ENCODE data around the gene KIAA1217. TPM values are rescaled to one million over a fixed set of nuclear protein-coding genes. Genes with fewer than 3 reads are reported as not detected.
A peak's percentile ranks its signal among the peaks of the same experiment; 100 is the strongest.
"Not testable (repeated sequence)": the region's sequence is repeated elsewhere in the genome, so short reads cannot be mapped to it uniquely, and the experiment has no call there.

The KIAA1217 gene
- total and polyA plus RNA-seq, 2 experiments from 2014 or later = 13.3 to 23.1 TPM

- H3K9me3 ChIP-seq (ENCODE audit: low read depth) = no peaks in the 10 kb centered on the region
- no peak for TF ChIP-seq CTCF (IDR thresholded peaks at IDR 0.05; ENCODE audit: low read depth, low read length)
- peak overlapping the region; percentile 75 for H3K27ac ChIP-seq
- no peak overlapping the region for H3K4me3 ChIP-seq
- no peaks in the 10 kb centered on the region for H3K27me3 ChIP-seq
- H3K4me1 ChIP-seq (ENCODE audit: low read depth) = peaks cover 31% of the 10 kb centered on the region
- no peaks in the 10 kb centered on the region for H3K36me3 ChIP-seq
- DNase-seq (ENCODE audit: low read depth in 1 of 2, low spot score in 1 of 2) = no peak
Measured at GRCh38 chr10:24344695-24345463, 135.9 kb downstream of the KIAA1217 start.

GRCh38 chr10:24346877-24347519 is 138.1 kb downstream of the KIAA1217 start:
- no peak for DNase-seq (ENCODE audit: low read depth in 1 of 2, low spot score in 1 of 2)
- no peak for TF ChIP-seq CTCF (IDR thresholded peaks at IDR 0.05; ENCODE audit: low read depth, low read length)
- Histone ChIP-seq H3K27ac (peak overlapping the region; percentile 40), H3K36me3 (no peaks in the 10 kb centered on the region), H3K9me3 (ENCODE audit: low read depth) (no peaks in the 10 kb centered on the region), H3K4me1 (ENCODE audit: low read depth) (peaks cover 31% of the 10 kb centered on the region), H3K4me3 (no peak overlapping the region), H3K27me3 (no peaks in the 10 kb centered on the region)

- peaks cover 20% of the 10 kb centered on the region for H3K4me1 ChIP-seq (ENCODE audit: low read depth)
- no peaks in the 10 kb centered on the region for H3K36me3 ChIP-seq
- no peaks in the 10 kb centered on the region for H3K27me3 ChIP-seq
- no peaks in the 10 kb centered on the region for H3K9me3 ChIP-seq (ENCODE audit: low read depth)
- H3K27ac ChIP-seq = no peak overlapping the region
- DNase-seq (ENCODE audit: low read depth in 1 of 2, low spot score in 1 of 2) = peak in 1 of 2 donors; percentile 41
- no peak overlapping the region for H3K4me3 ChIP-seq
- TF ChIP-seq CTCF (IDR thresholded peaks at IDR 0.05; ENCODE audit: low read depth, low read length) = no peak
Measured at GRCh38 chr10:24349379-24350001, 140.6 kb downstream of the KIAA1217 start.

- Histone ChIP-seq H3K36me3 (no peaks in the 10 kb centered on the region), H3K4me1 (ENCODE audit: low read depth) (peaks cover 17% of the 10 kb centered on the region), H3K27me3 (no peaks in the 10 kb centered on the region), H3K9me3 (ENCODE audit: low read depth) (no peaks in the 10 kb centered on the region), H3K4me3 (no peak overlapping the region), H3K27ac (no peak overlapping the region)
- DNase-seq (ENCODE audit: low read depth in 1 of 2, low spot score in 1 of 2) = peak in 1 of 2 donors; percentile 64
- no peak for TF ChIP-seq CTCF (IDR thresholded peaks at IDR 0.05; ENCODE audit: low read depth, low read length)
Measured at GRCh38 chr10:24350070-24350921, 141.4 kb downstream of the KIAA1217 start.

GRCh38 chr10:24350922-24351225 is 141.9 kb downstream of the KIAA1217 start:
- peaks cover 16% of the 10 kb centered on the region for H3K4me1 ChIP-seq (ENCODE audit: low read depth)
- not testable (repeated sequence) for DNase-seq (ENCODE audit: low read depth in 1 of 2, low spot score in 1 of 2); H3K27ac ChIP-seq; H3K4me3 ChIP-seq; H3K36me3 ChIP-seq; H3K27me3 ChIP-seq; H3K9me3 ChIP-seq (ENCODE audit: low read depth)

All from cardiac muscle cell (in vitro differentiated cells and primary cell).